Rectal smooth muscle tissue (tissue), 1 donor: Measurements from ENCODE around the gene BRI3.
"Not testable (repeated sequence)": the region's sequence is repeated elsewhere in the genome, so short reads cannot be mapped to it uniquely, and the experiment has no call there.

Experiments
- H3K27ac ChIP-seq: one replicate; pipeline ENCODE4 v1.7.0; 2013; ENCODE audit warnings: low read depth, low read length, inconsistent platforms
- H3K27me3 ChIP-seq: one replicate; pipeline ENCODE4 v1.7.0; 2013; ENCODE audit warnings: low read length; ENCODE audit not compliant: control insufficient read depth, insufficient read depth
- H3K36me3 ChIP-seq: one replicate; pipeline ENCODE4 v1.7.0; 2013; ENCODE audit warnings: low read length; ENCODE audit not compliant: control insufficient read depth, insufficient read depth
- H3K4me1 ChIP-seq: one replicate; pipeline ENCODE4 v1.7.0; 2013; ENCODE audit warnings: low read length; ENCODE audit not compliant: control insufficient read depth, insufficient read depth
- H3K4me3 ChIP-seq: one replicate; pipeline ENCODE4 v1.7.0; 2013; ENCODE audit warnings: low read length
- H3K9ac ChIP-seq: one replicate; pipeline ENCODE4 v1.7.0; 2013; ENCODE audit warnings: low read length

BRI3 gene

DNA sequence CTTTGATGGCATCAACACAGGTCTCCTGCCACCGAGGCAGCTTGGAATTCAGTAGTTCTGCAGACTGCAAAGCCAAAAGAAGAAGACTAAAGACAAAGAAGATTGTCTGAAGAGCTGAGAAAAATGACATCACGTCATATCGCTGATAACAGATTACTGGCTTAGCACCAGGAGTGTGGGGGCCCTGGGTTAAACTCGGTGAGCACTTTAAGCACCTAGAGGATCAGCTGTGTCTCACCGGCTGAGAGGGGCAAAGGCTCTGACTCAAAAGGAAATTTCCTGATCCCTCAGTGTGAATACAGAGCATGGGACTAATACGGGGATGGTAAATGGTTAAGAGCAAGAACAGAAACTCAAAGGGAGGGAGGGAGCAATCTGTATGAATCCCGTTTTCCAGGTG, 30.7 kb downstream of the BRI3 start:
- Histone ChIP-seq H3K27ac (no peak overlapping the region), H3K36me3 (peaks cover 13% of the 10 kb centered on the region), H3K9ac (no peak overlapping the region), H3K4me3 (no peak overlapping the region), H3K27me3 (no peaks in the 10 kb centered on the region), H3K4me1 (no peaks in the 10 kb centered on the region)

GRCh38 chr7:98314469-98314868, 33.0 kb downstream of the BRI3 start:
- H3K4me3 ChIP-seq: no peak overlapping the region
- H3K36me3 ChIP-seq: peaks cover 2% of the 10 kb centered on the region
- H3K9ac ChIP-seq: no peak overlapping the region
- H3K4me1 ChIP-seq: no peaks in the 10 kb centered on the region
- no peak overlapping the region for H3K27ac ChIP-seq
- H3K27me3 ChIP-seq: no peaks in the 10 kb centered on the region

GRCh38 chr7:98315318-98315993, 34.0 kb downstream of the BRI3 start:
- H3K27ac ChIP-seq: no peak overlapping the region
- no peaks in the 10 kb centered on the region for H3K27me3 ChIP-seq
- no peak overlapping the region for H3K4me3 ChIP-seq
- H3K9ac ChIP-seq: no peak overlapping the region
- no peaks in the 10 kb centered on the region for H3K36me3 ChIP-seq
- H3K4me1 ChIP-seq: no peaks in the 10 kb centered on the region

GRCh38 chr7:98315994-98316527, 34.6 kb downstream of the BRI3 start:
- H3K27me3 ChIP-seq, H3K36me3 ChIP-seq, H3K4me3 ChIP-seq, H3K9ac ChIP-seq, H3K27ac ChIP-seq, H3K4me1 ChIP-seq: not testable (repeated sequence)

GRCh38 chr7:98317366-98318040, 36.0 kb downstream of the BRI3 start:
- H3K36me3 ChIP-seq: no peaks in the 10 kb centered on the region
- no peak overlapping the region for H3K9ac ChIP-seq
- H3K4me1 ChIP-seq: no peaks in the 10 kb centered on the region
- H3K27me3 ChIP-seq: no peaks in the 10 kb centered on the region
- no peak overlapping the region for H3K27ac ChIP-seq
- no peak overlapping the region for H3K4me3 ChIP-seq

- Histone ChIP-seq H3K36me3 (no peaks in the 10 kb centered on the region), H3K4me3 (no peak overlapping the region), H3K27me3 (no peaks in the 10 kb centered on the region), H3K27ac (no peak overlapping the region), H3K4me1 (no peaks in the 10 kb centered on the region), H3K9ac (no peak overlapping the region)
Measured at GRCh38 chr7:98319176-98319575, 37.7 kb downstream of the BRI3 start.

DNA sequence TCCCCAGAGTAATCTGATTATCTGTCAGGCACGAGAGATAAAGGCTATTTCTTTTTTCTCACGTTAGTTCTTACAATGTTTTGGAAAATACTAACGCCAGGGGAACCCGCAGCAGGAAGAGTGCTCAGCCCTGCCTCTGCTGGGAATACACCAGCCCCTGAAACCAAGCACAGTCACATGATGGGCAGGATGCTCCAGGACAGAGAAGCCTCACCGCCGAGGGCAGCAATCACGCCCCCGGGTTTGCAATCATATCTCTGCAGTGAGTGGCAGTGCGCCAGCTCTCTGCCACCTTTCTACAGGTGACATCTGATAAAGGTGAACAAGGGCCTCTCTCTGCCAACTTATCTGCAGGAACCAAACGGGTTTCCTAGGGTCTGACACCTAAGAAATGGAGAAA, 39.8 kb downstream of the BRI3 start:
- H3K36me3 ChIP-seq: no peaks in the 10 kb centered on the region
- no peaks in the 10 kb centered on the region for H3K27me3 ChIP-seq

GRCh38 chr7:98322331-98323270, 41.1 kb downstream of the BRI3 start:
- no peaks in the 10 kb centered on the region for H3K27me3 ChIP-seq
- H3K9ac ChIP-seq: no peak overlapping the region
- no peak overlapping the region for H3K27ac ChIP-seq
- no peaks in the 10 kb centered on the region for H3K4me1 ChIP-seq
- no peak overlapping the region for H3K4me3 ChIP-seq
- no peaks in the 10 kb centered on the region for H3K36me3 ChIP-seq

More for the DNA sequence above, 39.8 kb downstream of the BRI3 start:
- H3K4me1 ChIP-seq: no peaks in the 10 kb centered on the region
- H3K9ac ChIP-seq: no peak overlapping the region
- no peak overlapping the region for H3K4me3 ChIP-seq
- H3K27ac ChIP-seq: no peak overlapping the region

GRCh38 chr7:98323597-98324322, 42.3 kb downstream of the BRI3 start:
- no peak overlapping the region for H3K9ac ChIP-seq
- H3K27me3 ChIP-seq: no peaks in the 10 kb centered on the region
- no peak overlapping the region for H3K4me3 ChIP-seq
- H3K4me1 ChIP-seq: no peaks in the 10 kb centered on the region
- no peaks in the 10 kb centered on the region for H3K36me3 ChIP-seq
- no peak overlapping the region for H3K27ac ChIP-seq

DNA sequence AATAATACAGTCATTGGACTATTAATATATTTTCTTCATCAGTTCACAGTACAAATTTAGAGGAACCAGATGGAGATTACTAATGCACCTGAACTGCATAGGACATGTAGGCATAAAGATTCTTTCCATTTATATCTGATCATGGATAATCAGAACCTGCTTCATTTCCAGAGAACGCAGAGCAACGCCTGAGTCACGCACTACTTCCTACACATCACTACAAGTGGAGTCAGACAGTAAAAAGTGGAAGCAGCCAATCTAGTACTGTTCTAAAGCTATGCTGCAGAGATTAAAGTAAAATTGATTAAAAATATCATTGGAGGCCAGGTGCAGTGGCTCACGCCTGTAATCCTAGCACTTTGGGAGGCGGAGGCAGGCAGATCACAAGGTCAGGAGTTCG, 43.3 kb downstream of the BRI3 start:
- Histone ChIP-seq H3K36me3 (no peaks in the 10 kb centered on the region), H3K4me1 (no peaks in the 10 kb centered on the region), H3K9ac (no peak overlapping the region), H3K4me3 (no peak overlapping the region), H3K27ac (no peak overlapping the region), H3K27me3 (no peaks in the 10 kb centered on the region)

DNA sequence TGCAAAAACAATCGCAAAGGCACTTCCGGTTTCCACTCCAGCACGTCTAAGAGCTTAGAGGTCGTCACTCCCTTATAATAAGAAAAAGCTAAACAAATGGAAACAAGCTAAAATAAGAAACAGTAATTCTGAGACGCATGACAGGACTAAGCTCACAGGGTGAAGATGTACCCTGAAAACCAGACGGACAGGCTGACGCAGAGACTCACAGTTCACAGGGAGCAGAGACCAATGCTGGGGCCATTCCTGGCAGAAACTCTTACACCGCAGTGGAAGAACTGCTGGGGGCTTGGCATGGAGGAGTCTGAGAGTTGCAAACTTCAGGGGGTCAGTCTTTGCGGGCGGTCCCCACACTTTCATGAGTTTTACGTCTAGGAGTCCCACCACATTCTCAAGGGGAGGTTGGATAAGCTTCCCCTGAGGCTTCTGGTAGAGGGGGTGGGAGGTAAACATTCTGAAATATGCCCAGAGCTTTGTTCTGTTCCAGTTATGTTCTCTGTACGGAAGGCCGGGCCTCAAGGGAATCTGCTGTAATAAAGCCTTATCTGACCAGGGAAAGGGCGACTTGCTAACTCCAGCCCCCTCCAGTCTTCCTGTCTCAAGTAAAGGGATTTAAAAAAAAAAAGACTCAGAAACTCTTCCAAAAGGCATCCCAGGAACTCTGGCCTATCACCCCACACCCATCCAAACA, 47.8 kb downstream of the BRI3 start:
- H3K36me3 ChIP-seq: no peaks in the 10 kb centered on the region
- H3K27ac ChIP-seq: no peak overlapping the region
- H3K4me3 ChIP-seq: no peak overlapping the region
- no peak overlapping the region for H3K9ac ChIP-seq
- no peaks in the 10 kb centered on the region for H3K4me1 ChIP-seq
- no peaks in the 10 kb centered on the region for H3K27me3 ChIP-seq
